Breast epithelium (tissue), 3 donors: ENCODE measurements around the gene CRHR2.

Experiments
- CTCF ChIP-seq, 3 donors: fragments of 450-650 bp; IDR thresholded peaks; one replicate each; pipeline ENCODE4 v1.5.1; 2016 to 2017; ENCODE audit warnings: antibody characterized with exemption in 3 of 3, mild to moderate bottlenecking in 3 of 3, moderate library complexity in 3 of 3
- POLR2A ChIP-seq: fragments of 450-650 bp; IDR thresholded peaks from one replicate; pipeline ENCODE4 v1.6.1; 2016; ENCODE audit warnings: antibody characterized with exemption, mild to moderate bottlenecking, moderate library complexity
- POLR2AphosphoS5 ChIP-seq, 3 donors: sonication (generic); formaldehyde crosslinking; IDR thresholded peaks; one replicate each; pipeline ENCODE4 v1.6.1; 2017; ENCODE audit warnings: antibody characterized with exemption in 3 of 3

- TF ChIP-seq POLR2AphosphoS5 (IDR thresholded peaks at IDR 0.05) (no peak), CTCF (IDR thresholded peaks at IDR 0.05) (no peak), POLR2A (no peak)
These were observed 36.6 kb downstream of the CRHR2 start for GRCh38 chr7:30645661-30646060.
